Central memory CD8-positive, alpha-beta T cell (primary cell): ENCODE results near the gene OLFM2.
"Not testable (repeated sequence)": the region's sequence is repeated elsewhere in the genome, so short reads cannot be mapped to it uniquely, and the experiment has no call there.

Source experiments
- ATAC-seq: fragments of 150-1000 bp; cut with Tn5 transposase; replicated peaks from 2 replicates; pipeline ENCODE4 v1.10.0; 2022; ENCODE audit warnings: mild to moderate bottlenecking, moderate FRiP score, moderate number of reproducible peaks; ENCODE audit not compliant: poor library complexity, severe bottlenecking; ENCODE audit errors: extremely low read depth
- DNase-seq, 2 donors: peaks; one replicate each; pipeline ENCODE4 v3.0.0; 2021; ENCODE audit warnings: low spot score in 2 of 2
- H3K27ac Mint-ChIP-seq: one replicate; pipeline ENCODE4 v1.8.0; 2022; ENCODE audit warnings: low read depth, mild to moderate bottlenecking, moderate library complexity, mixed read lengths
- H3K27me3 Mint-ChIP-seq: one replicate; pipeline ENCODE4 v1.8.0; 2022; ENCODE audit warnings: mixed read lengths
- H3K36me3 Mint-ChIP-seq: one replicate; pipeline ENCODE4 v1.8.0; 2022; ENCODE audit warnings: mild to moderate bottlenecking, moderate library complexity, mixed read lengths; ENCODE audit not compliant: insufficient read depth
- H3K4me1 Mint-ChIP-seq: one replicate; pipeline ENCODE4 v1.8.0; 2022; ENCODE audit warnings: mixed read lengths
- H3K4me3 Mint-ChIP-seq: one replicate; pipeline ENCODE4 v1.8.0; 2022; ENCODE audit warnings: mild to moderate bottlenecking, moderate library complexity, mixed read lengths
- H3K9me3 Mint-ChIP-seq: one replicate; pipeline ENCODE4 v1.8.0; 2022; ENCODE audit warnings: mixed read lengths

OLFM2 gene

GRCh38 chr19:9847087-9847671 is 89.1 kb downstream of the OLFM2 start:
- peak overlapping the region; percentile 76 for H3K27ac Mint-ChIP-seq
- ATAC-seq = peak; percentile 32
- no peak overlapping the region for H3K4me3 Mint-ChIP-seq

GRCh38 chr19:9843626-9844273 is 92.6 kb downstream of the OLFM2 start:
- Mint-ChIP-seq H3K36me3 (peaks cover 23% of the 10 kb centered on the region), H3K4me1 (peaks cover 43% of the 10 kb centered on the region)
- ATAC-seq, H3K27me3 Mint-ChIP-seq, DNase-seq, H3K9me3 Mint-ChIP-seq, H3K4me3 Mint-ChIP-seq, H3K27ac Mint-ChIP-seq: not testable (repeated sequence)

More at GRCh38 chr19:9847087-9847671, 89.1 kb downstream of the OLFM2 start:
- Mint-ChIP-seq H3K4me1 (peaks cover 29% of the 10 kb centered on the region), H3K9me3 (no peaks in the 10 kb centered on the region), H3K27me3 (no peaks in the 10 kb centered on the region), H3K36me3 (peaks cover 9% of the 10 kb centered on the region)
- DNase-seq = no peak

- Mint-ChIP-seq H3K27me3 (no peaks in the 10 kb centered on the region), H3K27ac (no peak overlapping the region), H3K4me1 (peaks cover 45% of the 10 kb centered on the region), H3K4me3 (no peak overlapping the region), H3K36me3 (peaks cover 23% of the 10 kb centered on the region), H3K9me3 (no peaks in the 10 kb centered on the region)
- DNase-seq (no peak), ATAC-seq (no peak)
Measured at GRCh38 chr19:9842834-9843625, 93.3 kb downstream of the OLFM2 start.

GRCh38 chr19:9839415-9839814 is 96.9 kb downstream of the OLFM2 start:
- ATAC-seq (no peak), DNase-seq (no peak)
- Mint-ChIP-seq H3K27ac (no peak overlapping the region), H3K36me3 (peaks cover 31% of the 10 kb centered on the region), H3K4me1 (peaks cover 31% of the 10 kb centered on the region), H3K4me3 (no peak overlapping the region), H3K27me3 (no peaks in the 10 kb centered on the region), H3K9me3 (no peaks in the 10 kb centered on the region)

- H3K4me1 Mint-ChIP-seq = peaks cover 31% of the 10 kb centered on the region
- H3K36me3 Mint-ChIP-seq = peaks cover 31% of the 10 kb centered on the region
- H3K27me3 Mint-ChIP-seq = no peaks in the 10 kb centered on the region
- no peak for DNase-seq
- no peak for ATAC-seq
- no peaks in the 10 kb centered on the region for H3K9me3 Mint-ChIP-seq
- no peak overlapping the region for H3K4me3 Mint-ChIP-seq
- no peak overlapping the region for H3K27ac Mint-ChIP-seq
Measured at GRCh38 chr19:9838324-9838723, 98.0 kb downstream of the OLFM2 start.

- DNase-seq = no peak
- Mint-ChIP-seq H3K4me1 (peaks cover 19% of the 10 kb centered on the region), H3K27me3 (no peaks in the 10 kb centered on the region), H3K36me3 (peaks cover 30% of the 10 kb centered on the region), H3K9me3 (no peaks in the 10 kb centered on the region), H3K27ac (peak overlapping the region; percentile 75), H3K4me3 (peak overlapping the region; percentile 85)
- ATAC-seq = no peak
Measured at GRCh38 chr19:9836021-9836420, 100.3 kb downstream of the OLFM2 start.

GRCh38 chr19:9835507-9835949 is 100.8 kb downstream of the OLFM2 start:
- Mint-ChIP-seq H3K36me3 (peaks cover 27% of the 10 kb centered on the region), H3K9me3 (no peaks in the 10 kb centered on the region), H3K27ac (peak overlapping the region; percentile 75), H3K4me3 (peak overlapping the region; percentile 85), H3K27me3 (no peaks in the 10 kb centered on the region), H3K4me1 (peaks cover 19% of the 10 kb centered on the region)
- ATAC-seq = peak; percentile 0
- no peak for DNase-seq

- peaks cover 26% of the 10 kb centered on the region for H3K36me3 Mint-ChIP-seq
- H3K27ac Mint-ChIP-seq = peak within 1 kb of the TSS; percentile 88
- peak; percentile 98 to 99 for DNase-seq
- H3K4me3 Mint-ChIP-seq = peak within 1 kb of the TSS; percentile 85
- H3K4me1 Mint-ChIP-seq = peaks cover 19% of the 10 kb centered on the region
- H3K27me3 Mint-ChIP-seq = no peaks in the 10 kb centered on the region
- ATAC-seq = peak; percentile 99
- no peaks in the 10 kb centered on the region for H3K9me3 Mint-ChIP-seq
Measured at GRCh38 chr19:9834726-9835506, 101.4 kb downstream of the OLFM2 start, which contains the start of gene PIN1. Gene PIN1, plus strand, starts transcription at chr19:9835318. Its CDS starts 27 bp downstream, at chr19:9835345.

GRCh38 chr19:9834307-9834725 is 102.0 kb downstream of the OLFM2 start:
- Mint-ChIP-seq H3K4me1 (peaks cover 19% of the 10 kb centered on the region), H3K9me3 (no peaks in the 10 kb centered on the region), H3K36me3 (peaks cover 23% of the 10 kb centered on the region), H3K4me3 (peak overlapping the region; percentile 85), H3K27me3 (no peaks in the 10 kb centered on the region), H3K27ac (peak overlapping the region; percentile 88)
- no peak for DNase-seq
- ATAC-seq = no peak

- Mint-ChIP-seq H3K36me3 (peaks cover 19% of the 10 kb centered on the region), H3K27ac (no peak overlapping the region), H3K27me3 (no peaks in the 10 kb centered on the region), H3K9me3 (no peaks in the 10 kb centered on the region), H3K4me3 (peak overlapping the region; percentile 99), H3K4me1 (peaks cover 23% of the 10 kb centered on the region)
- ATAC-seq (no peak), DNase-seq (no peak)
Measured at GRCh38 chr19:9828551-9829063, 107.7 kb downstream of the OLFM2 start.

GRCh38 chr19:9827289-9828238 is 108.8 kb downstream of the OLFM2 start, which contains the start of gene UBL5:
Gene UBL5, plus strand, starts transcription at chr19:9827918. Its CDS starts 420 bp downstream, at chr19:9828338.
- DNase-seq = peak; percentile 72 to 82
- Mint-ChIP-seq H3K4me3 (peak within 1 kb of the TSS; percentile 99), H3K27ac (peak within 1 kb of the TSS; percentile 99), H3K9me3 (no peaks in the 10 kb centered on the region), H3K27me3 (no peaks in the 10 kb centered on the region), H3K36me3 (peaks cover 19% of the 10 kb centered on the region), H3K4me1 (peaks cover 23% of the 10 kb centered on the region)
- peak; percentile 97 for ATAC-seq
